22Rv1 (cell line): Measurements from ENCODE around the gene WNT1.

Experiments
- ZFX ChIP-seq: fragments of 450-650 bp; IDR thresholded peaks from 2 replicates; pipeline ENCODE4 v1.6.1; 2017; ENCODE audit warnings: antibody characterized with exemption, borderline replicate concordance
- TF ChIP-seq, protein P1 (sequence below): fragments of 450-650 bp; IDR thresholded peaks from 2 replicates; pipeline ENCODE4 v1.5.1; 2017; ENCODE audit warnings: mild to moderate bottlenecking

DNA sequence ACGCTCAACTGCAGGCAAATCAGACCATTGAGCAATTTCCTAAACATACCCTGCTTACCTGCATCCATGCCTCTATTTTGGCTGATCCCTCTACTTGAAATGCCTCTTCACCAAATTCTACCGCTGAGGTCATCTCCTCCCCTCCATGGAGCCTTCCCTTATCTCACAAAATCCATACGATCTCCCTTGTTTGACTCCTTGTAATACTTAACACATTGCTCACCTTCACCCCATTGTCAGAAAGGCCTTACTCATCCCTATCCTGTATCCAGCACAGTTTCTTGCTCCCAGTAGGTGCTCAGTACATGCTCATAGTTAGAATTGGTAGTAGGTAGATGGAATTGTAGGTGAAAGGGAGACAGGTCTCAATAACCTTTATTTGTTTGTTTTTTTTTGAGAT, 15.7 kb downstream of the WNT1 start:
- TF ChIP-seq, protein P1, sequence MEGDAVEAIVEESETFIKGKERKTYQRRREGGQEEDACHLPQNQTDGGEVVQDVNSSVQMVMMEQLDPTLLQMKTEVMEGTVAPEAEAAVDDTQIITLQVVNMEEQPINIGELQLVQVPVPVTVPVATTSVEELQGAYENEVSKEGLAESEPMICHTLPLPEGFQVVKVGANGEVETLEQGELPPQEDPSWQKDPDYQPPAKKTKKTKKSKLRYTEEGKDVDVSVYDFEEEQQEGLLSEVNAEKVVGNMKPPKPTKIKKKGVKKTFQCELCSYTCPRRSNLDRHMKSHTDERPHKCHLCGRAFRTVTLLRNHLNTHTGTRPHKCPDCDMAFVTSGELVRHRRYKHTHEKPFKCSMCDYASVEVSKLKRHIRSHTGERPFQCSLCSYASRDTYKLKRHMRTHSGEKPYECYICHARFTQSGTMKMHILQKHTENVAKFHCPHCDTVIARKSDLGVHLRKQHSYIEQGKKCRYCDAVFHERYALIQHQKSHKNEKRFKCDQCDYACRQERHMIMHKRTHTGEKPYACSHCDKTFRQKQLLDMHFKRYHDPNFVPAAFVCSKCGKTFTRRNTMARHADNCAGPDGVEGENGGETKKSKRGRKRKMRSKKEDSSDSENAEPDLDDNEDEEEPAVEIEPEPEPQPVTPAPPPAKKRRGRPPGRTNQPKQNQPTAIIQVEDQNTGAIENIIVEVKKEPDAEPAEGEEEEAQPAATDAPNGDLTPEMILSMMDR, result no peak
- no peak for TF ChIP-seq ZFX
